ENCODE data around the gene CD68. TPM values are rescaled to one million over a fixed set of nuclear protein-coding genes. Genes with fewer than 3 reads are reported as not detected.
"Not testable (repeated sequence)": the region's sequence is repeated elsewhere in the genome, so short reads cannot be mapped to it uniquely, and the experiment has no call there.

Gene CD68
- polyA plus RNA-seq, 4 donors, result 60.2 to 708 (median 171) TPM

DNA sequence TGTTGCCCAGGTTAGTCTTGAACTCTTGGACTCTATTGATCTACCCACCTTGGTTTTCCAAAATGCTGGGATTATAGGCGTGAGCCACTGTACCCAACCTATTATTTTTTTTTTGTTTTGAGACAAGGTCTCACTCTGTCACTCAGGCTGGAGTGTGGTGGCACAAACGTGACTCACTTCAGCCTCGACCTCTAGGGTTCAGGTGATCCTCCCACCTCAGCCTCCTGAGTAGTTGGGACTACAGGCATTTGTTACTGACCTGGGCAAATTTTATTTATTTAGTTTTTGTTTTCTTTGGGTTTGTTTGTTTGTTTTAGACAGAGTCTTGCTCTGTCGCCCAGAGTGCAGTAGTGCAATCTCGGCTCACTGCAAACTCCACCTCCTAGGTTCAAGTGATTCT is 44.2 kb downstream of the CD68 start:
- no peaks in the 10 kb centered on the region for H3K9me3 ChIP-seq (ENCODE audit: control insufficient read depth in 2 of 2, insufficient read depth in 1 of 2, low read depth in 1 of 2, low read length in 1 of 2)
- no peaks in the 10 kb centered on the region for H3K27me3 ChIP-seq (ENCODE audit: control insufficient read depth in 3 of 3, insufficient read depth in 3 of 3, low read length in 3 of 3)
- WGBS, 3 donors, result 69 to 83% (median 78%) methylated on average over 5 of the region's 5 CpGs
- no peak overlapping the region for H3K4me3 ChIP-seq (ENCODE audit: low read depth in 1 of 3, low read length in 3 of 3)
- DNase-seq, result no peak
- H3K4me1 ChIP-seq (ENCODE audit: control insufficient read depth in 3 of 3, insufficient read depth in 2 of 3, low read depth in 1 of 3, low read length in 2 of 3), result peaks cover 0 to 11% (median 0%) of the 10 kb centered on the region in 3 donors
- peaks cover 0 to 25% (median 0%) of the 10 kb centered on the region in 3 donors for H3K36me3 ChIP-seq (ENCODE audit: control insufficient read depth in 3 of 3, insufficient read depth in 2 of 3, low read depth in 1 of 3, low read length in 3 of 3)
- no peak overlapping the region for H3K27ac ChIP-seq (ENCODE audit: low read depth in 1 of 3, low read length in 2 of 3)
- no peak for FAIRE-seq

DNA sequence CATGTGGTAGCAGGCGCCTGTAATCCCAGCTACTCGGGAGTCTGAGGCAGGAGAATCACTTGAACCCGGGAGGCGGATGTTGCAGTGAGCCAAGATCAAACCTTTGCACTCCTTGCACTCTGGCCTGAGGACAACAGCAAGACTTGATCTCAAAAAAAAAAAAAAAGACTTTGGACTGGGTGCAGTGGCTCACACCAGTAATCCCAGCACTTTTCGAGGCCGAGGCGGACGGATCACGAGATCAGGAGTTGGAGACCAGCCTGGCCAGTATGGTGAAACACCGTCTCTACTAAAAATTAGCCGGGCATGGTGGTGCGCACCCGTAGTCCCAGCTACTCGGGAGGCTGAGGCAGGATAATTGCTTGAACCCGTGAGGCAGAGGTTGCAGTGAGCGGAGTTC is 46.3 kb downstream of the CD68 start:
- H3K4me1 ChIP-seq (ENCODE audit: control insufficient read depth in 3 of 3, insufficient read depth in 2 of 3, low read depth in 1 of 3, low read length in 2 of 3), result peaks cover 0 to 29% (median 2%) of the 10 kb centered on the region in 3 donors
- not testable (repeated sequence) for FAIRE-seq; H3K27me3 ChIP-seq (ENCODE audit: control insufficient read depth in 3 of 3, insufficient read depth in 3 of 3, low read length in 3 of 3); H3K9me3 ChIP-seq (ENCODE audit: control insufficient read depth in 2 of 2, insufficient read depth in 1 of 2, low read depth in 1 of 2, low read length in 1 of 2)
- DNase-seq, result peak; percentile 72 to 91
- 44 to 77% (median 61%) methylated on average over 16 of the region's 16 CpGs for WGBS, 3 donors
- H3K4me3 ChIP-seq (ENCODE audit: low read depth in 1 of 3, low read length in 3 of 3), result peak overlapping the region in 1 of 3 donors; percentile 97
- peak overlapping the region; percentile 59 to 99 (median 95) for H3K27ac ChIP-seq (ENCODE audit: low read depth in 1 of 3, low read length in 2 of 3)
- peaks cover 0 to 25% (median 0%) of the 10 kb centered on the region in 3 donors for H3K36me3 ChIP-seq (ENCODE audit: control insufficient read depth in 3 of 3, insufficient read depth in 2 of 3, low read depth in 1 of 3, low read length in 3 of 3)

DNA sequence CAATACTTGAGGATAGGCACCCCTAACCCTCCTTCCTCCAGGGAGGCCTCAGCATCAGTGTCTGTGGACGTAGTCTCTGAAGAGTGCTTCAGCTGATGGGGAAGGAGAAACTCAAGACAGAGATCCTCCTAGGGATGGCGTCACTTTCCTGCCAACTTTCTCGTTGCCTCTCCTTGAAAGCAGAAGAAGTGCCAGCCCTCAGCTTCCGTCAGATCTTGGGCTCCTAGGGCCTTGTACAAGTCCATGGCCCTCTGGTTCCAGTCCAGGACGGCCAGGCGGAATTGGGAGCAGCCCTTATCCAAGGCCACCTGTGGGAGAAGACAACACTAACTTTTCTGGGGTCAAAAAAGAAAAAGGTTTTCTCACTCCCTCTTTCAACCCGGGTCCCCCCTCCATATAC is 46.9 kb downstream of the CD68 start:
- peaks cover 0 to 25% (median 0%) of the 10 kb centered on the region in 3 donors for H3K36me3 ChIP-seq (ENCODE audit: control insufficient read depth in 3 of 3, insufficient read depth in 2 of 3, low read depth in 1 of 3, low read length in 3 of 3)
- DNase-seq (peak in 1 of 2 donors; percentile 35), FAIRE-seq (no peak)
- 68 to 80% (median 69%) methylated on average over 7 of the region's 7 CpGs for WGBS, 3 donors
- H3K4me3 ChIP-seq (ENCODE audit: low read depth in 1 of 3, low read length in 3 of 3), result peak overlapping the region in 2 of 3 donors; percentile 97
- peak overlapping the region; percentile 59 to 99 (median 95) for H3K27ac ChIP-seq (ENCODE audit: low read depth in 1 of 3, low read length in 2 of 3)
- H3K9me3 ChIP-seq (ENCODE audit: control insufficient read depth in 2 of 2, insufficient read depth in 1 of 2, low read depth in 1 of 2, low read length in 1 of 2), result no peaks in the 10 kb centered on the region
- peaks cover 0 to 34% (median 5%) of the 10 kb centered on the region in 3 donors for H3K4me1 ChIP-seq (ENCODE audit: control insufficient read depth in 3 of 3, insufficient read depth in 2 of 3, low read depth in 1 of 3, low read length in 2 of 3)
- H3K27me3 ChIP-seq (ENCODE audit: control insufficient read depth in 3 of 3, insufficient read depth in 3 of 3, low read length in 3 of 3), result no peaks in the 10 kb centered on the region

DNA sequence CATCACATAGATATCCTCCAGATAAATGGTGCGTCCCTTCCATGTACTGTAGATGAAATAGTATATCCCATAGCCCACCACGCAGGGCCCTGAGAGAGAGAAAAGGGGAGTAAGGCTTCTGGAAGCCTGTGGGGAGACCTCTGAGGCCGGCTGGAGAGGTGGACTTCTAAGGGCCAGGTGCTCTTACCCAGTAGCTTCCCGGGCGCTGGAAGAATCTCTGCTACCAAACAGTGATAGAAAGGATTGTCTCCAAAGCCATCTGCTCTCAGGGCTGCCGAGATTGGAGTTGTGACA is 47.5 kb downstream of the CD68 start:
- peak overlapping the region; percentile 95 to 99 (median 95) for H3K27ac ChIP-seq (ENCODE audit: low read depth in 1 of 3, low read length in 2 of 3)
- peak overlapping the region; percentile 95 to 97 (median 97) for H3K4me3 ChIP-seq (ENCODE audit: low read depth in 1 of 3, low read length in 3 of 3)
- peaks cover 0 to 40% (median 6%) of the 10 kb centered on the region in 3 donors for H3K4me1 ChIP-seq (ENCODE audit: control insufficient read depth in 3 of 3, insufficient read depth in 2 of 3, low read depth in 1 of 3, low read length in 2 of 3)
- no peak for FAIRE-seq
- H3K36me3 ChIP-seq (ENCODE audit: control insufficient read depth in 3 of 3, insufficient read depth in 2 of 3, low read depth in 1 of 3, low read length in 3 of 3), result peaks cover 0 to 25% (median 0%) of the 10 kb centered on the region in 3 donors
- WGBS, 3 donors, result 6 to 21% (median 19%) methylated on average over 6 of the region's 6 CpGs
- H3K9me3 ChIP-seq (ENCODE audit: control insufficient read depth in 2 of 2, insufficient read depth in 1 of 2, low read depth in 1 of 2, low read length in 1 of 2), result no peaks in the 10 kb centered on the region
- no peaks in the 10 kb centered on the region for H3K27me3 ChIP-seq (ENCODE audit: control insufficient read depth in 3 of 3, insufficient read depth in 3 of 3, low read length in 3 of 3)
- no peak for DNase-seq

DNA sequence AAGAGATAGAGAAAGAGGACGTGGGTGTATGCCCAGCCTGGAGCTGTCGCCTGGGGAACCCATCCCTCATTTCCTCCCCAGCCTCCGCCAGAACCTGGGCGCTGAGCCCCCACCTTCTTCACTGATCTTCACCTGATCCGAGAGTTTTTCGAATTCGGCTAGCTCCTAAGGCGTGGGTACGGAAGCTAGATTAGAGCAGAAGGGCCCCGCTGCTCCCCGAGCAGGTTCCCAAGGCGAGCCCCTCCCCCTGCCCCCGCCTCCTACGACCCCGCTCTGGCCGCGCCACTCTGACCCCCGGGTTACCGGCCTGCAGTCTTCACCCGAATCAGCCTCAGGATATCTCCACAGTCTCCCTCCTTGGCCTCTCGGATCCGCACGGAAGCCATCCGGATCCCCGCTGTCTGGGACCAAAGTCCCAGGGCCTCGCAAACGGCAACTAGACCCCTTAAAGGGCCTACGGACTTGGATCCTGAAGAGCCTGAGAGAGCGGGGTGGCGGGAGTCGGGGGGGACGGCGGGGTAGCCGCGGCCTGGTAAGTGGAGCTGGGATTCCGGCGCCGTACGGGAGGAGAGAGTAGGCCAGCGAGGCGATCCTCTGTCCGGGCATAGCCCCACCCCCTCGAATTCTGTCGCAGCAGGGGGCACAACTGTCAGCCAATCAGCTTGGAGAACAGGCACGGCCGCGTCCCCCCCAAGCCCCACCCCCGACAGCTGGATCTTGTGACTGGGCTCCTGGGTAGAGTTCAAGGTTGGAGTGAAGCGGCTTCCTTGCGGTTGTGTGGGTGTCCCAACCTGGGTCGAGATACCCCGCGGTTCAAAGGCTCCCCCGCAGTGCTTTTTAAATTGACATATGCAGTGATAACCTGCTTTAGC is 48.0 kb downstream of the CD68 start, which contains the start of gene SAT2:
Gene SAT2, minus strand, starts transcription at position 572 of the 872 bp plus-strand sequence. Its CDS starts 186 bp downstream, at position 386.
- Histone ChIP-seq H3K4me1 (ENCODE audit: control insufficient read depth in 3 of 3, insufficient read depth in 2 of 3, low read depth in 1 of 3, low read length in 2 of 3) (peaks cover 0 to 45% (median 6%) of the 10 kb centered on the region in 3 donors), H3K27me3 (ENCODE audit: control insufficient read depth in 3 of 3, insufficient read depth in 3 of 3, low read length in 3 of 3) (no peaks in the 10 kb centered on the region), H3K9me3 (ENCODE audit: control insufficient read depth in 2 of 2, insufficient read depth in 1 of 2, low read depth in 1 of 2, low read length in 1 of 2) (no peaks in the 10 kb centered on the region), H3K36me3 (ENCODE audit: control insufficient read depth in 3 of 3, insufficient read depth in 2 of 3, low read depth in 1 of 3, low read length in 3 of 3) (peaks cover 0 to 25% (median 0%) of the 10 kb centered on the region in 3 donors), H3K4me3 (ENCODE audit: low read depth in 1 of 3, low read length in 3 of 3) (peak within 1 kb of the TSS; percentile 95 to 97 (median 97)), H3K27ac (ENCODE audit: low read depth in 1 of 3, low read length in 2 of 3) (peak within 1 kb of the TSS; percentile 95 to 99 (median 95))
- peak; percentile 97 for DNase-seq
- FAIRE-seq, result no peak
- WGBS, 3 donors, result 0 to 1% (median 0%) methylated on average over 38 to 54 of the region's 54 CpGs

DNA sequence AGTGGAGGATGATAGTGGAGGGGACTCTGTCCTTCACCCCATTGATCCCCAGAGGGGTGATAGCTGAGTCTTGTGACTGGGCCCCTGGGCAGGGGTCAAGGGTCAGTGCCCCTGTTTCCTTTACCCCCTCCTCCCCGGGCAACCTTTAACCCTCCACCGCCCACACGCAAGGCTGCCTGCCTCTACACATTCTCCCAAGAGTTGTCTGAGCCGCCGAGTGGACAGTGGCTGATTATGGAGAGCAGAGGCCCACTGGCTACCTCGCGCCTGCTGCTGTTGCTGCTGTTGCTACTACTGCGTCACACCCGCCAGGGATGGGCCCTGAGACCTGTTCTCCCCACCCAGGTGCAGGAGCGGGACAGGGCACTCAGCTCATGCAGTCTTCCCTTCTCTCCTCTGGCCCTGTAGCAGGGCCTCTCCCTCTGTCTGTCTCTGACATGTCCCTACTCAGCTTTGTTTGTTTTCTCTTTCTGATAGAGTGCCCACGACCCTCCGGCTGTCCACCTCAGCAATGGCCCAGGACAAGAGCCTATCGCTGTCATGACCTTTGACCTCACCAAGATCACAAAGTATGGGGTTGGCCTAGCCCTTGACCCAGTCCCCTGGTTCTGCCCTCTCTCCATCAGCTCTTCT is 50.6 kb downstream of the CD68 start, which contains the start of gene SHBG:
Gene SHBG, plus strand, starts transcription at position 197 of the 633 bp plus-strand sequence. Its CDS starts 38 bp downstream, at position 235.
- DNase-seq (peak; percentile 47 to 77), FAIRE-seq (no peak)
- 31 to 65% (median 56%) methylated on average over 13 of the region's 13 CpGs for WGBS, 3 donors
- Histone ChIP-seq H3K4me3 (ENCODE audit: low read depth in 1 of 3, low read length in 3 of 3) (no peak within 1 kb of the TSS), H3K4me1 (ENCODE audit: control insufficient read depth in 3 of 3, insufficient read depth in 2 of 3, low read depth in 1 of 3, low read length in 2 of 3) (peaks cover 0 to 45% (median 6%) of the 10 kb centered on the region in 3 donors), H3K36me3 (ENCODE audit: control insufficient read depth in 3 of 3, insufficient read depth in 2 of 3, low read depth in 1 of 3, low read length in 3 of 3) (peaks cover 0 to 20% (median 0%) of the 10 kb centered on the region in 3 donors), H3K9me3 (ENCODE audit: control insufficient read depth in 2 of 2, insufficient read depth in 1 of 2, low read depth in 1 of 2, low read length in 1 of 2) (no peaks in the 10 kb centered on the region), H3K27me3 (ENCODE audit: control insufficient read depth in 3 of 3, insufficient read depth in 3 of 3, low read length in 3 of 3) (no peaks in the 10 kb centered on the region), H3K27ac (ENCODE audit: low read depth in 1 of 3, low read length in 2 of 3) (peak within 1 kb of the TSS in 2 of 3 donors; percentile 45 to 76)

Other genes starting within 250 kb of the CD68 start
- 10 to 100 TPM in 1 of 4 donors, 1 to 10 TPM in 3; 3.8 to 43.5 (median 8.5) TPM for gene ACAP1, start 243.1 kb upstream of the CD68 start, polyA plus RNA-seq
- 1 to 10 TPM; 6.0 to 8.6 (median 7.9) TPM for gene KCTD11, start 227.5 kb upstream of the CD68 start, polyA plus RNA-seq
- gene TMEM95, start 224.5 kb upstream of the CD68 start, polyA plus RNA-seq, result not detected
- 10 to 100 TPM in 2 of 4 donors, 1 to 10 TPM in 2; 8.8 to 16.3 (median 10.7) TPM for gene TNK1, start 198.5 kb upstream of the CD68 start, polyA plus RNA-seq
- gene PLSCR3, start 185.1 kb upstream of the CD68 start, polyA plus RNA-seq, result 10 to 100 TPM in 3 of 4 donors, 1 to 10 TPM in 1; 6.3 to 18.0 (median 13.6) TPM
- gene TMEM256, start 175.5 kb upstream of the CD68 start, polyA plus RNA-seq, result 100 to 1,000 TPM; 193 to 771 (median 385) TPM
- 1 to 10 TPM in 2 of 4 donors, under 1 TPM in 2; 0.22 to 6.1 (median 2.6) TPM for gene NLGN2, start 171.8 kb upstream of the CD68 start, polyA plus RNA-seq
- gene SPEM1, start 159.3 kb upstream of the CD68 start, polyA plus RNA-seq, result not detected
- not detected for gene SPEM2, start 154.0 kb upstream of the CD68 start, polyA plus RNA-seq
- gene SPEM3, start 150.8 kb upstream of the CD68 start, polyA plus RNA-seq, result not detected
- 10 to 100 TPM in 2 of 4 donors, 1 to 10 TPM in 2; 9.3 to 14.9 (median 10.2) TPM for gene TMEM102, start 144.2 kb upstream of the CD68 start, polyA plus RNA-seq
- under 1 TPM in 2 of 4 donors, not detected in 2; 0.61 to 0.86 TPM for gene FGF11, start 140.1 kb upstream of the CD68 start, polyA plus RNA-seq
- gene CHRNB1, start 134.6 kb upstream of the CD68 start, polyA plus RNA-seq, result 10 to 100 TPM in 3 of 4 donors, 1 to 10 TPM in 1; 8.4 to 11.9 (median 10.4) TPM
- gene ZBTB4, start 100.0 kb upstream of the CD68 start, polyA plus RNA-seq, result 10 to 100 TPM in 2 of 4 donors, 1 to 10 TPM in 2; 7.6 to 76.4 (median 12.4) TPM
- under 1 TPM in 1 of 4 donors, not detected in 3; 0.49 TPM for gene SLC35G6, start 98.2 kb upstream of the CD68 start, polyA plus RNA-seq
- gene POLR2A, start 95.3 kb upstream of the CD68 start, polyA plus RNA-seq, result 100 to 1,000 TPM in 1 of 4 donors, 10 to 100 TPM in 2, 1 to 10 TPM in 1; 10.0 to 104 (median 20.8) TPM
- 10 to 100 TPM in 3 of 4 donors, 1 to 10 TPM in 1; 8.1 to 31.1 (median 22.1) TPM for gene TNFSF12, start 30.6 kb upstream of the CD68 start, polyA plus RNA-seq
- 100 to 1,000 TPM in 1 of 4 donors, 10 to 100 TPM in 3; 23.0 to 107 (median 28.5) TPM for gene TNFSF13, start 20.9 kb upstream of the CD68 start, polyA plus RNA-seq
- 10 to 100 TPM; 39.8 to 66.7 (median 53.3) TPM for gene SENP3, start 17.7 kb upstream of the CD68 start, polyA plus RNA-seq
- 100 to 1,000 TPM in 2 of 4 donors, 10 to 100 TPM in 2; 69.7 to 126 (median 96.4) TPM for gene MPDU1, start 4.2 kb downstream of the CD68 start, polyA plus RNA-seq
- 1 to 10 TPM in 2 of 4 donors, not detected in 2; 1.2 to 1.3 TPM for gene SOX15, start 10.5 kb downstream of the CD68 start, polyA plus RNA-seq
- 10 to 100 TPM; 25.1 to 41.1 (median 30.9) TPM for gene FXR2, start 35.3 kb downstream of the CD68 start, polyA plus RNA-seq
- 1,000 to 10,000 TPM in 2 of 4 donors, 100 to 1,000 TPM in 2; 204 to 1,210 (median 689) TPM for gene SAT2, start 48.2 kb downstream of the CD68 start, polyA plus RNA-seq
- gene SHBG, start 50.5 kb downstream of the CD68 start, polyA plus RNA-seq, result 10 to 100 TPM in 3 of 4 donors, 1 to 10 TPM in 1; 2.6 to 38.8 (median 20.6) TPM
- 1 to 10 TPM in 2 of 4 donors, not detected in 2; 1.1 to 1.9 TPM for gene ATP1B2, start 71.3 kb downstream of the CD68 start, polyA plus RNA-seq
- gene TP53, start 107.9 kb downstream of the CD68 start, polyA plus RNA-seq, result 10 to 100 TPM in 2 of 4 donors, 1 to 10 TPM in 2; 8.7 to 51.8 (median 26.3) TPM
- gene WRAP53, start 108.8 kb downstream of the CD68 start, polyA plus RNA-seq, result 10 to 100 TPM in 3 of 4 donors, 1 to 10 TPM in 1; 7.1 to 17.7 (median 11.2) TPM
- gene EFNB3, start 125.6 kb downstream of the CD68 start, polyA plus RNA-seq, result 1 to 10 TPM in 2 of 4 donors, not detected in 2; 1.1 to 2.0 TPM
- gene DNAH2, start 138.1 kb downstream of the CD68 start, polyA plus RNA-seq, result under 1 TPM in 2 of 4 donors, not detected in 2; 0.04 to 0.09 TPM

All from small intestine (tissue), 7 donors.